ENCODE data around the gene RBM26.
"Not testable (repeated sequence)": the region's sequence is repeated elsewhere in the genome, so short reads cannot be mapped to it uniquely, and the experiment has no call there.

Gene RBM26

DNA sequence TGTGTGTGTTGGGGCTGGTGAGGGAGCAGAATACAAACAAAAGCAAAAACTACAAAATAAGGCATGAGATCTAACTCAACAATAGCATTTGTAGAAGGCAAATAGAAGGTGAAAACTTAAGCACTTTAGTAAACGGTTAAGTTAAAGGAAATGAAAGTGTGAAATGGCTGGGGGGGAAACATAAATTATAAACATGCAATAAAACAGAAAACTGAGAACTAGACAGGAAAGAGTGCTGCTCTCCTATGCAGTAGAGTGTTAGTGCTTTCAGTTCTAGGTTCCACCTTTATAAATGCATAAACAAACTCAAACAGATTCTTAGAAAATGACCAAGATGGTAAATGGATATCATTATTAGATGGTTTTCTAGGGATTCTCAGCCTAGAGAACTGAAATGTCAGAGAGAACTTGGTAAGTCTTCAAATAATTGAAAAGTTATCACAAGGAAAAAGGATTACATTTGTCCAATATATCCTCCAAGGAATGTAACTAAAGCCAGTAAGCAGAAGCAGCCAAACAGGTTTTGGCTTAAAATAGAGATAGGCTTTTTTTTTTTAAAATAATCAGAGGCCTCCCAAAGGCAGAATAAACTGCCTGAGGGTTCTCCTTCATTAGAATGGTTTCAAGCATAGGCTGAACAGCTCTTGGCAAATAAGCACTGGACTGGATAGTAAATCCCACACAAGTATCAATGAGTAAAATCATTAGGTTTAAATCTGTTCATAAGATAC lies 23.3 kb downstream of the RBM26 start:
- no peak for DNase-seq

DNA sequence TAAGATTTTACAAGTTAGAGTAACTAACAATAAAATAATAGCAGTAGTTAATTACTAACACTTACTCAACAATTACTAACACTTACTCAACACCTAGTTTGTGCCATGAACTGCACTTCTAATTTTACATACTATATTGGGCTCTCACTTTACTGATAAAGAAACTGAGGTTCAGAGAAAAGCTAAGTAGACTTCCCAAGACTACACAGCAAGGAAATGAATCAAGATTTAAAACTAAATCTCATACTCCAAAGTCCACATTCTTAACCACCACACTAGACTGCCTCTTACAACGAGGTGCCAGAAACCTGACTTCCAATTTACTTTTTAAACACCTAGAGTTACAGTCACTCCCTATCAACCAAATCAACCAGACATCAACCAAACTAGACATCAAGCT lies 25.1 kb downstream of the RBM26 start:
- DNase-seq = no peak

DNA sequence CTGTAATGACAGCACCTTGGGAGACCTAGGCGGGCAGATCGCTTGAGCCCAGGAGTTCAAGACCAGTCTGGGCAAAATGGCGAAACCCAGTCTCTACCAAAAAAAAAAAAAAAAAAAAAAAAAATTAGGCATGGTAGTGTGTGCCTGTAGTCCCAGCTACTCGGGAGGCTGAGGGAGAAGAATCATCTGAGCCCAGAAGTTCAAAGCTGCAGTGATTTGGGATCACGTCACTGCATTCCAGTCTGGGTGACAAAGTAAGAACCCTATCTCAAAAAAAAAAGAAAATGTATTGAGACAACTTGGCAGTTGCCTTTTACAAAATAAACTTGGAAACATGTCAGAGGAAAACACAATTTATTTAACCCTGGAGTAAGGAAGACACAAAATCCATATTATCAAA lies 26.8 kb downstream of the RBM26 start:
- no peak for DNase-seq

DNA sequence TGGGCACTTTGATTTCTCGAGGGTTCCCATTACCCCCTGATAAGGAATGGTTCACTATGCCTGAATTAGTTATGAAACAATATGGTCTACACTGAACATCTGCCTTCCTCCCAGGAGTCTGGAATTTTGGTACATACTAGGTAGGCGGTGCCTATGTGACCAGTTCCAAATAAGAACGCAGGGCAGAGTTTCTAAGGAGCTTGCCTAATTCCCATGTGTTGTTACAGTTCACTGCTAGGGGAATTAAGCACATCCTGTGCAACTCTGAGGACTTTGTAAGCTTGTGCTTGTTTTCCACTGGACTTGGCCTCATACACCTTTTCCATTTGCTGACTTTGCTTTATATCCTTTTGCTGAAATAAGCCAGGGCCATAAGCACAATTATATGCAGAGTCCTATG lies 29.2 kb downstream of the RBM26 start:
- no peak for DNase-seq

DNA sequence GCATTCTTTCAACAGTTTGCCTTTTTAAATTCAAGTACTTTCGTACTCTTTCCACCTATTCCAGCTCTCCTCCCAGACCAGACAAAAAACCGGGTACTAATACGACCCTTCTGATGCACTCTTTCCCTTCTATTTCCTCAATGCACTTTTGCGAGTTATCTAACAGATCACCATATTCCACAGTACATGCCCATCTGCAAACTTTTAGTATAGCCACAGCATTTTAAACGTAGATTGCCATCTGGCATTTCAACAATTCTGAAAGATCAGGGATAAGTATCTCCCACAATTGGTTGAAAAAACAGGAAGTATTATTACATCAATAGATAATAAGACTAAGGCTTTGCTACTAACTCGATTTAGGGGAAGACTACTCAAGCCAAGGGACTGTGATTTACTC lies 31.5 kb downstream of the RBM26 start:
- DNase-seq = no peak

DNA sequence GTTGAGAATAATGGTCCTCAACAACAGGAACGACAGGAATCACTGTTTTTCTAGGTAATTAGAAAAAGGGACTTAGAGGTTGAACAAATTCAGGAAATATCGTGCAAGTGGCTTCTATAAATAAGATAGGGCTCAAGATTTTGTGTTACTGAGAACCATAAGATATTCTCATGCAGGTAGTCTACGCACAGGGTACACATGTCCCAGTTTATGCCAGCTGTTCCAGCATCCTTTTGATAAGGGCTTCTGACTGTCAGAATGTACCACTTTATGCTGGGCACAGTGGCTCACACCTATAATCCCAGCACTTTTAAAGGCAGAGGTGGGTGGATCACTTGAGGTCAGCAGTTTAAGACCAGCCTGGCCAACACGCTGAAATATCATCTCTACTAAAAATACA lies 32.1 kb downstream of the RBM26 start:
- DNase-seq = no peak

DNA sequence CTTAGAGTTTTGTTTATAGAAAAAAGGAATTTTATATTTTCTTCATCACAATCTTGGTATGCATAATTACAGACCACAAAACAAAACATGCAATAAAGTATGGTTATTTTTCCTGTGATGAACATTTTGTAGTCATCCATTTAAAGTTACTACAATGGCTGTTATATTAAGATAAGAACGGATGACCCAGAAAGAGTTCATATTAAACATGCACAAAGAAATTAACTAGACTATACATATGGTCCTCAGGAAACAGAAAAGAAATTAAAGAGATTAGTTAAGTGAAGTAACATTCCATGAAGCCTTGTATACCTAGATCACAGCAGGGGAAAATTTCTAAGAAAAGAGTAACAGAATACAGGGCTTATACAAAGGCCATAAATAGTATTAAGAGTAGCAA lies 36.8 kb downstream of the RBM26 start:
- no peak for DNase-seq

DNA sequence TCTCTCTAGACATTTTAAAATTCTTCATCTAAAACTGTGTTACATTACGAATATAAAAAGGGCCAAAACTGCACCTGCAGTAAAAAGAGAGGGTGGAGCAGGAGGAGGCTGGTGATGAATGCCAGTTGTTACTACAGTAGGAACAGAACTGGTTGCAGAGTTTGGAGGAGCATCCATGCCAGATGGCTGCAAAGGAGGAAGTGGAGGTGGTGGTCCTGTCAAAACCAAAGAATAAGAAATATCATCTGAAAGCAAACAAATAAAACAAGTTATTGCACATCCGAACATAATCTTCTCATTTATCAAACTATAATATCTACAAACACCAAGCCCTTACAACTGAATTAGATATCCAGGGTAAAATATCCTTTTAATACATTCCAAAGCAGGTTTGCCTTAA lies 40.1 kb downstream of the RBM26 start:
- no peak for DNase-seq

DNA sequence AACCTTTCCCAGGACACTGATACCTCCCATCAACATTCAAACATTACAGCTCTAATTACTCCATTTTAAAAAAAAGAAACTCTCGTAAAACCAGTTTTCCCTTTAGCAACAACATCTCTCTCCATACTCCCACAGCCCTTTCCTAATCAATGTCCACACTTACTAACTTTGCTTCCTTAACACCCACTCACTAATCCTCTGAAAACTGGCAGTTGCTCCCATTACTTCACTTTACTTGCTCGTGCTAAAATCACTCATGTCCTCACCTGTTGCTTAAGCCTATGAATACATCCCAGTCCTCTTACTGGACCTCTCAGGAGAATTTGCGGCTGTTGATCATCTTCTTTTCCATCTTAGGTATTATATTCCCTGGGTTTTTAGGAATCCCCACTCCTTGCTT lies 44.8 kb downstream of the RBM26 start:
- DNase-seq = no peak

DNA sequence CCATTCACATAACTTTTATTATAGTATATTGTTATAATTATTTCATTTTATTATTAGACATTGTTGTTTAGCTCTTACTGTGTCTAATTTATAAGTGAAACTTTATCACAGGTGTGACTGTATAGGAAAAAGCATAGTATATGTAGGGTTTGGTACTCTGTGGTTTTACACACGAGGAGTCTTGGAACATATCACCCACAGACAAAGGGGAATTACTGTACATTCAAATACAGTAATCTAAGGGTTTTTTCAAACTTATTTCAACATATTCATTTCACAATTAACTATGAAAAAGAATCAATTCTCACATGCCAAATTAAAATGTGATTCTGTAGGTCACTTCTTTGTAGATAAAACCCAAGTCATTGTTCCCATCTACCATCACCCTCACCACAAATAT lies 46.0 kb downstream of the RBM26 start:
- DNase-seq = no peak

DNA sequence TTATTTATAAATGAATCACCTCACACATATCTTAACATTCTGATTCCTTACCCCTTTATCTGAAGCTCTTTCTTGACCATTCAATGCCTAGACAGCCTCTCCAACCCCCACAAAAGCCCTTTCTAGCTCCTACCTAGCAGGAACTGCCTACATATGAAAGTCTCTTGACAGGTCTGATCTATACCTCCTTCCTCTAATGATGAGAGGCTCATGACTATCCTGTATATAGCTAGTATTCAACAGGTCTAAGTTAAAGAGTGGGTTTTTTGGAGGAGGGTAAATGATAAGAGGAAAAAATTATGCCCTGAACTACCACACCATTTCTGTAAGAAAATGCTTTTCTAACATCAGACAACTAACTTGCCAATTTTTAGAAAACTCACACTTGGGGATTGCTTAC lies 47.0 kb downstream of the RBM26 start:
- DNase-seq = no peak

DNA sequence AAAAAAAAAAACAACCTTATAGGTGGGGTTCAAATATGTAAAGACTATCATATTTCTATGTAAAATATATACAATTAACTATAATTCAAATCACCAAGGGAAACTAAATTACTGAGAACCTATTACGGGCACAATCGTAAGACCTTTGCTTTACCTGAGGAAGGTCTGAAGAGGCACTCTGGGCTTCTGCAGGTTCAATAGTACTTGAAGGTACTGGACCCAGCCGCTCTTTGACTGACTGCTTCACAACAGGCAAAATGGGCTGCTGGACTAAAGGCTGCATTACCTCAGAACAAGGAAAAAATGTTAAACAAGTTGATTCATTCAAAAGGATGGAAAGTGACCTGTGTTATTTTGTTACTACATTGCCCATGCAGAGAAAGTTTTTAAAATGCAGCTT lies 51.8 kb downstream of the RBM26 start:
- DNase-seq = no peak

DNA sequence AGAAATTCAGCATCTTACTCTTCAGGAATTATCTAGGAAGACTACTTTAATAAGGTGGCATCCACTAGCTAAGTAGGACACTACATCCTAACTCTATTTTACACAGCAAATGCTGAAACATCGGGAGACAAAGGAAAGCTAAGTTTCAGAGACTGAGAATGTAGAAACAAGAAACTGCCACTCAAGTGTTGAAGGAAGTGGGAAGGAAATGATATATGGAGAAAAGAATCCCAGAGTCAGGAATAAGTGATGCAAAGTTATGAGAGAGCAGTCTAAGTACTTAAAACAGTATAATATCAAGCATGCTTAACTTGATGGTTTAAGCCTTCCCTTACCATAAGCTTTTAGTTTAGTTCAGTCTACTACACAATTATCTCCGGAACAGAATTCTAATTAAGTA lies 52.4 kb downstream of the RBM26 start:
- DNase-seq = no peak

DNA sequence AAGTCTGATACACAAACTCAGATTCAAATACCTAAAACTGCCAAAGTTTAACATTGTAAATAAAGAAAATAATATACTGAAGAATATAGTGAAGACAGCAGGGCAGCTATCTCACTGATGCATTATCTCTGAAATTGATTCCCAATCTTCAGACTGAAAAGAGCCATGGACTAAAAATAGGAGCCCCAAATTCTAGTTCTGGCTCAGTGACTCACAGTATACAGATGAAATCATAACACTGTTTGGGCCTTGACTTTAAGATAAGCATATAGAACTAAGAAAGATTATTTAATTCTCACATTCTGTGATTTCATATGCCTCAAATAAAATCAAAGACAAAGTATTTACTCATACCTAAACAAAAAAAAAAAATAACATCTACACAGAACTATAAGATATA lies 53.9 kb downstream of the RBM26 start:
- no peak for DNase-seq

DNA sequence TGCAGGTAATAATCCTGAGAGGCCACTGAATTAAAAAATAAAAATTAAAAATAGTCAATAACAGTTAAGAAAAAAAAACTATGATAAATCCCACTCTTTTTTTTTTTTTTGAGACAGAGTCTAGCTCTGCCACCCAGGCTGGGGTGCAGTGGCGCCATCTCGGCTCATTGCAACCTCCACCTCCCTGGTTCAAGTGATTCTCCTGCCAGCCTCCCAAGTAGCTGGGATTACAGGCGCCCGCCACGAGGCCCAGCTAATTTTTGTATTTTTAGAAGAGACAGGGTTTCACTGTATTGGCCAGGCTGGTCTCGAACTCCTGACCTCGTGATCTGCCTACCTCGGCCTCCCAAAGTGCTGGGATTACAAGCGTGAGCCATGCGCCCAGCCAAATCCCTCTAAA lies 56.4 kb downstream of the RBM26 start:
- DNase-seq = not testable (repeated sequence)

DNA sequence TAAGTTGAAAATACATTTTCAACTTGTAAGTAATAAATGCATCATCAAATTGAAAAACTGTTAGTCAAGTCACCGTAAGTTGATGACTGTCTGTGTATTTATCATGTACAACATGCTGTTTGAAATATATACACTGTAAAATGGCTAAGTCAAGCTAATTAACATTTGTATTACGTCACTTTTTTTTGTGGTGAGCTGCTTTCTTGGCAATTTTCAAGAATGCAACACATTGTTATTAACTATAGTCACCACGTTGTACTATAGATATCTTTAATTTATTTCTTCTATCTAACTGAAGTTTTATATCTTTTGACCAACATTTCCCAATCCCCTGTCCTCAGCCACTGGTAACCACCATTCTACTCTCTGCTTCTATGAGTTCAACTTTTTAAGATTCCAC lies 57.0 kb downstream of the RBM26 start:
- no peak for DNase-seq

DNA sequence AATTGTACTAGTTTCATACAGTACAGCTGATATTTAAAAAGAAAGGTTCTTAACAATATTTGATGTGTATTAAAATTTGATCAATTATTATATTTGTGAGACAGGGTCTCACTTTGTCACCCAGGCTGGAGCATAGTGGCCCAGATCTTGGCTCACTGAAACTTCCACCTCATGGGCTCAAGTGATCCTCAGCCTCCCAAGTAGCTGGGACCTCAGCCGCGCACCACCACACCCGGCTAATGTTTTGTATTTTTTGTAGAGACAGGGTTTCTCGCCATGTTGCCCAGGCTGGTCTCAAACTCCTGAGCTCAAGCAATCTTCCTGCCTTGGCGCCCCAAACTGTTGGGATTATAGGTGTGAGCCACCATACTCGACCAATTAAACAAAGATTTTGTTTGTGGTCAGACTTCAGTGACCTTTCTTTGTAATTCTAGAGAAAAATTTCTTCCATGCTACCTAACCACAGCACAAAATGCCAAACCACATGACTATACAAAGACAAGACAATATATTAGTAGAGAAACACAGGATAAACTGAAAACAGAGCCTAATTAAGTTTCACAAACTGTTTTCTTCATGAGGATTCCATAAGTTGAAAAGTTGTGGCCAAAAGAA lies 59.6 kb downstream of the RBM26 start:
- no peak for DNase-seq

DNA sequence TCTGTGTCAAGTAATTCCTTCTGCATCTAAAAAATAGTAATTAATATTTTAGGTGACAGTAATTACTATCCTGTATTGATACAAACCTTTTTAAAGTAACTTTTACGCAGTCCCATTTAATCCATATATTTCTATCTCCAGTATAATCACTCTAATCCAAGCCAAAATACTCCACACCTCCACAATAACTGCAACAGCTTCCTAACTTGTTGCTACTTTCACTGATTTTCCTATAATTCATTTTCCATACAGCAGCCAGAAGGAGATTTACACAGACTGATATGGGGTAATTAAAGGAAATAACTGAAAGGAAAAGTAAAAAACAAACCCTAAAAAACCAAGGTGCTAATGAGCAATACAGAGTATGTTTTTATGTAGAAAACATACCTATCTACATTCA lies 64.9 kb downstream of the RBM26 start:
- DNase-seq = no peak

DNA sequence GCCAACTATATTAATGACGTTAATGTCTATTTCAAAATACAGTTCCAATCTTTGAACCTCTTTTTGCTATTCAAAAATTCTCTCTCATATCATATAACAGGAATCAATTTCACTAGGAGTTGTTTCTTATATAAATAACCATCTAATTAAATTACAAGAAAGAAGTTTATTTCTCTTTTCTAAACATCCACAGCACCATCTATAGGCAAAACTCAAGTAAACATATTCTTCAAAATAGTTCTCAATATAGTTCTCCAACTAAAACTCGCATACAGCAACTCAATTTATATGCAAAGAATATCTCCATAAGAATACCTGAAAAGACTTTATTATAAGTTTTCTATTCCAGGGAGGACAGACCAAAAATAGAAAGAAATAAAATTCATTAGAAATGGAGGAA lies 65.6 kb downstream of the RBM26 start:
- DNase-seq = no peak

DNA sequence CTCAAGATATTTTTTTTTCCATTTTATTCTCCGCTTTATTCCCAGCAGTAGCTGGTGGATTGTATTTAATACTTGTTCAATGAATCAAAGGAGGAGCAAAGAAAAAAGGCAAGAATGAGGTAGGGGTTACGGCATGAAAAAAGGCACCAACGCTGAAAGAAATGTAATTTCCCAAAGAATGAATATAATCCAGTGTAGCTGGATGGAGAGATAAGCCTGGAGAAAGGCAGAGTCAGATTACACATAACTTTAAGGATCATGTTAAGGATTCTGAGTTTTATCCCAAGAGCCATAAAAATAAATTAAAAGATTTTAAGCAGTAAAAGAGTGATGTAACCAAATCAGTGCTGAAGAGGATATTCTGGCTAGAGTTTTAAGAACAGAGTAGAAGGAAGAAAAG lies 67.7 kb downstream of the RBM26 start:
- DNase-seq = no peak

DNA sequence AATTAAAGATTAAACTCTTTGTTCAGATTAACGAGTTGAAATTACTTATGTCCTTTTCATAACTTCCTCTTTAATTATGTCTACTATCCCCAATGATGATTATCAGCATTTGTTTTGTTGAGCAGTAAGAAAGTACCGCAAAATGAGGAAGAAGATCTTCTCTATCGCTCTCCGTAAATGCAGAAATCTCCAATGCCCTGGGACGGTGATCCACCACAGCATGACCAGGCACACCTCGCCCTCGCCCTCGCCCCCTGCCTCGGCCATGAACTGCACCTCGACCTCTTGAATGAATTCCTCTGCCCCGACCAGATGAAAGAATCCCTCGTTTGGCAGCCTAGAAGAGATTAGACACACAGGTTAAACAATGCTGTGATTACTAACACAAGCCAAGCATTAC lies 69.1 kb downstream of the RBM26 start:
- DNase-seq = no peak

DNA sequence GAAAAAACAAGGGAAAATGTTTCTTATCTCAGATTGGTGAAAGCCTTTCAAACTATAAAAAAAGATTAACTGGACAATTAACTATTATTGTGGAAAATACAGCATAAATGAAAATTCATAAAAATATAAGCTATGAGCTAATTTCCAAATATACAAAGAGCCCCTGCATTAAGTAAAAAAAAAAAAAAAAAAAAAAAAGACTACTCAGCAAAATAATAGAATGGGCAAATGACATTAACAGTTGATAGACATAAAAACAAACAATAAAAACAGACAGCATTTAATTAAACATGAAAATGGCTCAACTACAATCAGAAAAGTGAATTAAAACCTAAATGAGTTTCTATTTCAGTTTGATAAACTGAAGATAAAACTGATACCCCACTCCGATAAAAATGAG lies 77.5 kb downstream of the RBM26 start:
- DNase-seq = no peak

DNA sequence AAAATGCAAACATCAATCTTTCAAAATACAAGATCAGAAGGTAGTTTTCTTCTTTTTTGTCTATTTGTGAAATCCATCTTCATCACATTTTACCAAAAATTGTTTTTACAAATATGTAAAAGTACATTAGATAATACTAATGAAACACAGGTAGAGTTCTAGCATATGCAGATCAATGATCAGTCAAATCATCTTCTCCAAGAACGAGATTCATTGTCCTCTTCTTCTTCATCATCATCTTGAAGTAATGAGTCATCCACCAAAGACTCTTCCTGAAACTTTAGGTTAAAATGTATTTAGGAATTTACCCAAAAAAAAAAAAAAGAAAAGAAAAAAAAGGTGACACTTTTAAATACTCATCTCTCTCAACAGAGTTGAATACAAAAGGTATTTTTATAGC lies 85.6 kb downstream of the RBM26 start:
- no peak for DNase-seq

DNA sequence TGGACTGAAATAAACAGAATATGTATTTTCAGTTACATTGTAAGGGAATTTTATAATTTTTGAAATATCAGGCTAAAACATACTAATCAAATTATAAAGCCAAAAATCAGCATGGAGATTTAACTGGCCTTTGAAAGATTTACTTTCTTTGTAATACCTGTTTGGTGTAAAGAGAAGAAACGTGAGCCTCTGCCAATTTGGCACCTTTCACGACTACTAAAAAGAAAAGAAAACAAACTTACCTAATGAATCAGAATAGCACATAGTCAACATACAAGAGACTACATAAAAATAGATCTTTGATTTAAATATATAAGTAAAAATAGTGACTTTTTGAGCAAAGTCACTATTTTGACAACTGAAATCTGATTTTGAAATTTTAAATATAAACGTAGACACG lies 87.4 kb downstream of the RBM26 start:
- DNase-seq = no peak

DNA sequence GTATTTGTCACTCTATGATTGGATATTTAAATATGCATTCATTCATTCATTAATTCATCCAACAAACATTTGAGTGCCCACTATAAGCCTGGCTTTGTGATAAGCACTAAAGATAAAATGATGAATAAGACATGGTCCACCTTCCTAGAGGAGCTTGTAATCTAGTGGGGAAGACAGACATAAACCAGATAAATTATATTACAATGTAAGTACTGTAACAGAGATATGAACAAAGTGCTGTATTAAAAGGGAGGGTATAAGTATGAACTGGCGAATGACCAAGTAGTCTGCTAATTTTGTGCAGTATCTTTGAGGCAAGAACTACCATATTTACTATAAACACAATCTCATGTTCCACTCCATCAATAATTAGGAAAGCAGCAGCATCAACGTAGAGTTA lies 88.2 kb downstream of the RBM26 start:
- DNase-seq = no peak

Data from NCI-H524 (cell line).